ENCODE measurements around the gene LCMT2.
"Not testable (repeated sequence)": the region's sequence is repeated elsewhere in the genome, so short reads cannot be mapped to it uniquely, and the experiment has no call there.

LCMT2 gene

DNA sequence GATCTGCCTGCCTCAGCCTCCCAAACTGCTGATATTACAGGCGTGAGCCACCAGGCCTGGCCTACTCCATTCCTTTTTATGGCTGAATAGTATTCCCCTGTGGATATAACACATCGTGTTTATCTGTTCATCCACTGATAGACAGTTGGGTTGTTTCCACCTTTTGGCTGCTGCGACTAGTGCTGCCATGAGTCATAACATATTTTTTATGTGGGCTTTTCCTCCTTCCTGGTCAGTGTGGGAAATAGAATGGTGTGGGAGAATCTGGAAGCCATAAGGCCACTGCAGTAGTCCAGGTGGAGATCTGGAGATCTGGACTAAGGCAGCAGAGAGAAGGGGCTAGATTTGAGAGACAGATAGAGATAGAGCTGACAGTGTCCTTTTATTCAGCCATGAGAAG, 16.2 kb downstream of the LCMT2 start:
- no peak for DNase-seq (ENCODE audit: low read depth)

GRCh38 chr15:43312378-43312777, 18.0 kb downstream of the LCMT2 start:
- DNase-seq (ENCODE audit: low read depth), result no peak

DNA sequence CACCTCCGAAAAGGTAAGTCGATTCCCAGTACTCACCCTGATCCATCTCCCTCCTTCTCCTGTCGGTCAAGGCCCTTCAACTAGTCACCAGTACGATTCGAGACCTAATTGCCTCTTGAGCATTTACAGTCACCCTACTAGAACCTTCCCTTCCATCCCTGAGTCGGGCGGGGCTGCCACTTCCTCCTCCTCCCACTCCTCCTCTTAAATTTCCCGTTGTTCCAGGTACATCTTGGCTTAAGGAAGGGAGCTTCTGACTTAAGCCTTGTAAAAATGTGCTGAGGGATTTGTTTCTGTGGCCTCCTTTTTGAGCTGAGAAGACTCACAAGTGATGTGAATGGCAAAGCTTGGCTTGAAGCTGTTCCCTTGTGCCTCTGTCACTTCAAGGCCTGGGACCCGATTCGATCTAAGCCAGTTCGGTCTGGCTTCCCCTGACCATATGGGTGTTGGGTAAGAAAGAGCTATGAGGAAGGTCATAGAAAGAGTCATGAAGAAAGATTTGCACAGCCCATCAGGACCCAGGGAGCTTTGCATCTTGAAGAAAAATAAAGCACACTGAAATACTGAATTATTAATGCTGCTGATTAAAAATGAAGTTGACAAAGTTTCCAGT, 28.1 kb downstream of the LCMT2 start, which contains the start of gene TGM7:
TGM7 (minus strand) TSS at position 51 of the 613 bp plus-strand sequence.
- DNase-seq (ENCODE audit: low read depth), result no peak

DNA sequence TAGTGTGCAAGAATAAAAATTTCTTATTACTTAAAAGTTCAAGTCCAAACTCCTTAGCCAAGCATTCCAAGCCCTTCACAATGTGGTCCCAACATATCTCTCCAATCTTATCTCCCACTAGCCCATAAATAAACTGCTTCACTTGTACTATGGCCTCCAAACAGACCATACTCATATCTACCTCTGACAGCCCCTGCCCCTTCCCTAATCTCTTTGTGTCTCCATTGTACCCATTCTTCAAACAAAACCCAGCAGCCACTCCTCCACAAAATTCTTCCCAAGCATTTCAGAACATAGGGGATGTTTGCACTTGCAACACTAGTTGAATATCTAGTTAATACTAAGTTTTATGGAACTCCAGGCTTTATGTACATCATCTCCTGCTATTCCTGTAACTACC, 30.5 kb downstream of the LCMT2 start:
- DNase-seq (ENCODE audit: low read depth), result no peak

GRCh38 chr15:43299411-43299810, 31.0 kb downstream of the LCMT2 start:
- DNase-seq (ENCODE audit: low read depth), result no peak

DNA sequence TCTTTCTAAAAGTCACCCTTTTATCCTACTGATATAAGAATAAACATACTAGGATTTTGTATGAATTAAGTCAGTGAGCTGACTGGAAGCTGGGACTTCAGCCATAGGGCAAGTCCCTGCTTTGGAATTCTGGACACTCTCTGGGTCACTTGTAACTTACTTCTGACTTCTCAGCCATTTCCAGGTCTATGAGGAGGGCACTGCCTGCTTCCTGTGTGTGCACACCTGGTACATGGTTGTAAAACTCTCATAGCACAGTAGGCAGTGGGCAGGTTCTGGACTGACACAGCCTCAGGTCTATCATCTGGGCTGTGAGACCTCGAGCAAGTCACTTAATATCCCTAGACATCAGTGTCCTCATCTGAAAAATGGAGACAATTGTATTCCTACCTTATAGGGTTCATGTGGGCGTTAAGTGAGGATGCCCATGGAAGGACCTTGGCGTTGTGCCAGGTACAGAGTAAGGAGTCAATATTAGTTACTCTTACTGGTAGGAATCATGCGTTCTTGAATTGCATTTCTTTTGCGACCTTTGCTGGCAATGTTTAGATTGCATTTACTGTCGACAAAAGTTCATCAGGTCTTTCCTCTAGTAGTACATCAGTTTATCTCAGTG, 36.2 kb downstream of the LCMT2 start:
- DNase-seq (ENCODE audit: low read depth), result no peak

- DNase-seq (ENCODE audit: low read depth), result no peak
These were observed 36.9 kb downstream of the LCMT2 start for GRCh38 chr15:43293432-43293831.

DNA sequence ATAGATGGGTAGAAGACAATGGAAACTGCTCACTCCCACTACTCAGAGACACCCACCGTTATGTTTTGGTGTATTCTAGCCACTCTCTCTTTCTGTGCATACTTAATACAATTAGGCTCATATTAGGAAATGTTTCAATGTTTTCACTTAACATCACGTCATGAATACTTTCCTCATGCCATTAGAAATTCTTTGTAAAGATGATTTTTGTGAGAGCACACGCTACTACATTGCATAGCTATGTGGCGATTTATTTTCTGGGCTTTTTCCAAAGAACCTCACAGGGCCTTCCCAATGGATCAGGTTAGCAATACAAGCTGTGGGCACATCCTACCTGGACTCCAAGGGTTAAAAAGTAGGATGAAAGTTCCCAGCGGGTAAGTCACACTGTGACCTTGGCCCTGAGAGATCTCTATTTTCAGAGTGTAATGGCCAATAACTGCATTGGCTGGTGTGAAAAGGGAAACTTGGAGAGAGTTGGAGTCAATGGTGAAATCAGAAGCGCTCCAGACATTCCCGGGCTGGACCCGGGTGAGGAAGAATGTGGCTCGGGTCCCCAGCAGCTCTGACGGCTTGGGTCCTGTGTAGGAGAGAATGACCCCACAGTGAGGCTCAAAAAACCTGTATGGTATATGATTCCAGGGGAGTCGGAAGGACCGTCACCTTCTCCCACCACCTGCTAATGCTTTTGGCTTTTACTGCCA, 37.8 kb downstream of the LCMT2 start:
- no peak for DNase-seq (ENCODE audit: low read depth)

DNA sequence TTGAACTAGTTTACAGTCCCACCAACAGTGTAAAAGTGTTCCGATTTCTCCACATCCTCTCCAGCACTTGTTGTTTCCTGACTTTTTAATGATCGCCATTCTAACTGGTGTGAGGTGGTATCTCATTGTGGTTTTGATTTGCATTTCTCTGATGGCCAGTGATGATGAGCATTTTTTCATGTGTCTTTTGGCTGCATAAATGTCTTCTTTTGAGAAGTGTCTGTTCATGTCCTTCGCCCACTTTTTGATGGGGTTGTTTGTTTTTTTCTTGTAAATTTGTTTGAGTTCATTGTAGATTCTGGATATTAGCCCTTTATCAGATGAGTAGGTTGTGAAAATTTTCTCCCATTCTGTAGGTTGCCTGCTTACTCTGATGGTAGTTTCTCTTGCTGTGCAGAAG, 40.7 kb downstream of the LCMT2 start:
- DNase-seq (ENCODE audit: low read depth), result not testable (repeated sequence)

DNA sequence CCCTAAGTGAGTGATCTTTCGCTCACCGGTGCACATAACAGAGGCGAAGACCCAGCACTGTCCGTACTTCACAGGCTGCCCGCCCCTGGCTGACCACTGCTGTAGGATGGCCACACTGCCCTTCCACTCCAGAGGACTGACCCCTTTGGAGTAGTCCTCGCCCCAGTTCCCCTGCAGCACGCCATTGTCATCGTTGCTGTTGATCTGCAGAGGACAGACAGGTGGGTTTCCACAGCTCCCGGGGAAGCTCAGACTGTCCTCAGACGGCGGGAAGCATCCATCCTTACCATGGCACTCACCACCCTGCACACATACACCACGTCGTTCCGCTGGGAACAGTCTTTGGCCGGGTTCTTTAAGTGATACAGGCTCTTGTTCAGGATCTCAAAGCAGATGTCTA, 43.1 kb downstream of the LCMT2 start:
- no peak for DNase-seq (ENCODE audit: low read depth)

- DNase-seq (ENCODE audit: low read depth), result no peak
These were observed 44.3 kb downstream of the LCMT2 start for GRCh38 chr15:43286074-43286473.

- DNase-seq (ENCODE audit: low read depth), result peak; percentile 39
These were observed 44.8 kb downstream of the LCMT2 start for GRCh38 chr15:43285609-43286037.

- no peak for DNase-seq (ENCODE audit: low read depth)
These were observed 46.8 kb downstream of the LCMT2 start for GRCh38 chr15:43283526-43283925.

DNA sequence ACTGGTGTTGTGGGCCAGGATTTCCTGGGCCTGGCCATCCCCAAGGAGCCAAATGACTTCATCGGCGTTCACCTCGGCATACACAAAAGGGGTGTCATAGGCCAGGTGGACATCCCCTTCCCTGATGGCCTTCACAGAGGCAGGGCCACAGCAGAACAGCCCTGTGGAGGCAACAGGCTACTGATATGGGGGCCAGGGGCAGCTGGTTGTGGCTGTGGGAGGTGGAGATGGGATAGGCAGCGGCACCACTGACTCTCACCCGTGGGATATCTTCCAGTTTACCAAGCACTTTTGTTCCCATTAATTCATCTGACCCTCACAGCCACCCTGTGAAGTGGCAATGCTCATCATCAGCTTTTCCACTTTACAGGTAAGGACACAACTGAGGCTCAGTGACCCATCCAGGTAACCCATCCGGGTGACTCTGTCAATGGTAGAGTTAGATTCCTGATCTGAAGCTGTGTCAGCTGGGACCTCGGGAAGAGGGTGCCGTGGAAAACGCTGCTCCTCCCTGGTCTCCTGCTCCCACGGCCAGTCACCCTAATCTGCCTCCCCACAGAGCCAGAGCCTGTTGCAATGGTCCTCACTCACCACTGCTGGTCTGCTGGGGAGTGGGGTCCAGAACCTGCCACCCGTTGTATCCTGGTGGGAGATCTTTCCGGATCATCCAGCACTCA, 48.3 kb downstream of the LCMT2 start:
- DNase-seq (ENCODE audit: low read depth), result no peak

DNA sequence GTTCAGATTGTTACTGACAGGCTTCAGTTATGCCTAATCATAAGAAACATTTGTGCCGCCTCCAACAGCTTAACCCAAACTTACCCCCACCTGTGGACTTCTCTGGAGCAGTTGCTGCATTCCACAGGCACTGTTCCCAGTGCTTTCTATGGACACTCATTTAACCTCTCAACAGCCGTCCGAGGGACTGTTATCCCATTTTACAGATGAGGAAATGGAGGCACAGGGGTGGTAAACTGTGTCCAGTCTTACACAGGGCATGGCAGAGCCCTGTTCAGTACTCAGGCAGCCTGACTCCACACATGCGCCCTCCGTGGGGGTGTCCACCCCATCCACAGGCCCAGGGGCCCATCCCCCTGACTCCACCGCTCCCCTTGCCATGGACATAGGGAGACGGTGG, 49.4 kb downstream of the LCMT2 start:
- DNase-seq (ENCODE audit: low read depth), result no peak

DNA sequence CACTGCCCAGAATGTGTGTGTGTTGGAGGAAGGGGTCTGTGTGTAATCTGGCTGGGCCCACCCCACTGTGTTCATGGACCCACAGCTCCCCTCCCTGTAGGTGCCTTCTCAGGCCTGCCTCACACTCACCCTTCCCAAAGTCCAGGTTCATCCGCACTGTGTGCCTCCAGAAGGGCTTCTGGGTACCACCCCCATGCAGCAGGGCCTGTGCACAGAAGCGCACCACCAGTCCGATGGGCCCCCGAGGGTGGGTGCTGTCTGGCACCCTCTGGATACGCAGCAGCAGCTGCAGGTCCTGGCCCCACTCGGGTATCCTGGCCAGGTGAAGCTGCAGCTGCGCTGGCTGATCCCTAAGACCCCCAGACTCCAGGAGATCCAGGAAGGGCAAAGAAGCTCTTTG, 50.9 kb downstream of the LCMT2 start:
- DNase-seq (ENCODE audit: low read depth), result no peak

DNA sequence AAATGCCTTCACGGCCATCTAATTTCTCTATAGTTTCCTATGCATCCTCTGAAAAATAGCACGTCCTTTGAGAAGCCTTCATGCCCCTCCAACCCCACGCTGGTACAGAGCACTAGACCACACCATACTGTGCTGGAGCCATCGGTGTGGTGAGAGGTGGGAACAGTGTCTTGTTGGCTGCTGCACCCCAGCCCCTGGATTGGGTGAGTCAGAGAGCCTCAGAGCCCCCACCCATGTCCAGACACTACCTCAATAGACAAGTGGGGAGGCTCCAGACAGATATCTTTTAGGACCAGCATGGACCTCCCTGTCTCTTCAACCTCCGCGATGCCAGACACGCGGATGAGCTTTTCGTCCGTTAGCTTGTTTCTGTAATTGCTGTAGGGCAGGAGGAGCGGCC, 51.5 kb downstream of the LCMT2 start:
- DNase-seq (ENCODE audit: low read depth), result no peak

- DNase-seq (ENCODE audit: low read depth), result no peak
These were observed 52.5 kb downstream of the LCMT2 start for GRCh38 chr15:43277901-43278300.

GRCh38 chr15:43277231-43277823, 53.0 kb downstream of the LCMT2 start:
- no peak for DNase-seq (ENCODE audit: low read depth)

GRCh38 chr15:43276563-43277200, 53.7 kb downstream of the LCMT2 start:
- no peak for DNase-seq (ENCODE audit: low read depth)

DNA sequence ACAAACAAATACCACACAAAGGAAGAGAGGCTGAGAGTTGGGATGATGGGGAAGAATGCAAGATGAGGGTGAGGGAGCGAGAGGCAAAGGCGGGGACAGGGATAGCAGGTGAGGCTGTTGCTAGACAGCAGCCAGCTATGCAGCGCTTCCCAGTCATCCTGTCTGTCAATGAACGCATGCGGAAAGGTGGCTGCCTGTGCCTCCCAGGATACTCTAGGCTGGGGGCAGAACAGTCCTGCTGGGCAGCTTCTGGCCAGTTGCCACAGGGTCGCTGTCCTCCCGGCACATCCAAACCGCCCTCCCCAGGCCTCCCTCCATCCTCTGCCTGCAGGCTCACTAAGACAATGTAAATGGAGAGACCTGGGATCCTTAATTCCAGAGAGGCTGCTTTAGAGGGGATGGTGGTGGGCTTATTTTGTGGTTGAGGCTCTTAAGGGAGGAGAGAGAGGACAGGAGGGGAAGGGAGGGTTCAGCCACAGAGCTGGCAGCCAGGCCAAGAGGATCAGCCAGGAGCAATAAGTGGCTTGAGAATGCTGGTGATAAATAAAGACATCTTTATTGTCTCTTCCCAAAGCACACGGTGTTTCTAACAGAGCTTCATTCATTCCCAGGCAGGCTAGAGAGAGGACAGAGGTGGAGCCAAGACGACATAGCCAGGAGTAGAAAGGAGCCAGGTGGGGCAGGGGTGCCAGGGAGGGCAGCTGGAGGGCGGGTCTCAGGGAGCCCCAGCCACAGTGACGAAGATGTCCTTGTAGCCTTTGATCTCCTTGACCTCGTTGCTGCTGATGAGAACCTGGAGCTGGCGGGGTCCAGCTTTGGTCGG, 54.4 kb downstream of the LCMT2 start:
- DNase-seq (ENCODE audit: low read depth), result no peak

Measured in fibroblast of the conjunctiva (primary cell).